Neural progenitor cell (in vitro differentiated cells): ENCODE data around the gene TEAD1. TPM values are rescaled to one million over a fixed set of nuclear protein-coding genes. Genes with fewer than 3 reads are reported as not detected.

Source experiments
- DNase-seq: peaks from one replicate; pipeline ENCODE4 v3.0.0-alpha.2; 2016; ENCODE audit warnings: low spot score
- H2AFZ ChIP-seq: fragments of 200-600 bp; sonication (generic); replicated peaks from 2 replicates; pipeline ENCODE4 v1.6.1; 2016; ENCODE audit warnings: antibody characterized with exemption
- H3F3A ChIP-seq: fragments of 200-600 bp; sonication (generic); 2 replicates; pipeline ENCODE4 v1.6.1; 2016; ENCODE audit warnings: antibody characterized with exemption, low read depth
- H3K27ac ChIP-seq: fragments of 200-600 bp; sonication (generic); 2 replicates; pipeline ENCODE4 v1.5.1; 2016; ENCODE audit warnings: mild to moderate bottlenecking
- H3K27me3 ChIP-seq: fragments of 200-600 bp; sonication (generic); 2 replicates; pipeline ENCODE4 v1.6.1; 2016; ENCODE audit warnings: mild to moderate bottlenecking, moderate library complexity
- H3K36me3 ChIP-seq: fragments of 200-600 bp; sonication (generic); 2 replicates; pipeline ENCODE4 v1.5.1; 2016
- H3K4me1 ChIP-seq: fragments of 200-600 bp; sonication (generic); 2 replicates; pipeline ENCODE4 v1.6.1; 2016; ENCODE audit warnings: mixed run types
- H3K4me2 ChIP-seq: fragments of 200-600 bp; sonication (generic); 2 replicates; pipeline ENCODE4 v1.6.1; 2016
- H3K4me3 ChIP-seq: fragments of 200-600 bp; sonication (generic); 2 replicates; pipeline ENCODE4 v1.5.1; 2016
- H3K79me2 ChIP-seq: fragments of 200-600 bp; sonication (generic); 2 replicates; pipeline ENCODE4 v1.6.1; 2016; ENCODE audit warnings: low read depth
- H3K9ac ChIP-seq: fragments of 200-600 bp; sonication (generic); 2 replicates; pipeline ENCODE4 v1.6.1; 2016
- H3K9me3 ChIP-seq: fragments of 200-600 bp; sonication (generic); 2 replicates; pipeline ENCODE4 v1.5.1; 2016; ENCODE audit warnings: low read depth
- H4K20me1 ChIP-seq: fragments of 200-600 bp; sonication (generic); 2 replicates; pipeline ENCODE4 v1.6.1; 2016; ENCODE audit warnings: low read depth
- H3K27ac Mint-ChIP-seq: 3 replicates; pipeline ENCODE4 v1.8.0; 2021; ENCODE audit warnings: mixed read lengths
- H3K27me3 Mint-ChIP-seq: 2 replicates; pipeline ENCODE4 v1.8.0; 2022; ENCODE audit warnings: low read depth, mild to moderate bottlenecking, inconsistent platforms, moderate library complexity, mixed read lengths; ENCODE audit not compliant: insufficient read depth
- H3K36me3 Mint-ChIP-seq: 3 replicates; pipeline ENCODE4 v1.8.0; 2021; ENCODE audit warnings: mixed read lengths
- H3K4me1 Mint-ChIP-seq: 3 replicates; pipeline ENCODE4 v1.8.0; 2021; ENCODE audit warnings: mixed read lengths
- H3K4me3 Mint-ChIP-seq: 3 replicates; pipeline ENCODE4 v1.8.0; 2021; ENCODE audit warnings: mild to moderate bottlenecking, moderate library complexity, mixed read lengths
- H3K9me3 Mint-ChIP-seq: 3 replicates; pipeline ENCODE4 v1.8.0; 2020; ENCODE audit warnings: mixed read lengths
- EZH2 ChIP-seq: fragments of 200-600 bp; sonication (generic); IDR thresholded peaks from 2 replicates; pipeline ENCODE4 v1.6.1; 2017; ENCODE audit warnings: antibody characterized with exemption, mild to moderate bottlenecking, moderate library complexity
- EZH2phosphoT487 ChIP-seq: fragments of 200-600 bp; sonication (generic); IDR thresholded peaks from 2 replicates; pipeline ENCODE4 v1.6.1; 2017; ENCODE audit warnings: antibody characterized with exemption
- total RNA-seq: library from RNA; depleted of rRNA; stranded (reverse); fragments of >200 nt; gene quantifications from 2 replicates; pipeline ENCODE4 v1.2.3, GENCODE V29; 2015; ENCODE audit warnings: low replicate concordance
- TF ChIP-seq, protein P1 (sequence below): fragments of 200-600 bp; sonication (generic); IDR thresholded peaks from 2 replicates; pipeline ENCODE4 v1.5.1; 2017; ENCODE audit warnings: antibody characterized with exemption, mild to moderate bottlenecking

Gene TEAD1
- total RNA-seq, 1 donor from 2014 or later: 98.3 TPM

DNA sequence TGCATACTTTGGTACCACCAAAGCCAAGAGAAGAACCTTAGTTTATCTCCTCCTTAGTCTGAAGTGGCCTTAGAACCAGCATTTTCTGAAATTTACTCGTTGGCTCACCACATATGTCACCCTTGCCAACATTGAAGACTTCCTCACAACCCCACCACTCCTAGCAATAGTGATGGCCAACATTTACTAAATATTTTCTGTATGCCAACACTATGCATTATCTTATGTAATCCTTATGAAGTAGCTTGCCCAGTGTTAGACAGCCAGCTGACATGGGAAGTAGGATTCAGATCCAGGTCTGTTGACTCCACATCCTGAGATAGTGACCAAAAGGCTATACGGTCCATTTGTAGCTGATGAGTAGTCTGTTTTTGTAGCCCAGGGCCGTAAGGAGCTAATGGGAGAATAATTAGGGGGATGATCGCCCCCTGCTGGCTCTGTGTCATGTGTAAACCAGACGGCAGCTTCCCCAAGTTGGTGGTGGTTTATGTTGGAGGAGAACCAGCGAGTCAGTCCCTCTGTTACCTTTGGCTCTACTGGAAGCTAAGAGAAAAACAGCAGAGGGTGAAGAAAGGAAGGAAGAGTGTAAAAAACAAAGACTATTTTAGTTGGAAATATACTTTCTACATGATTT is 214.4 kb downstream of the TEAD1 start:
- Histone ChIP-seq H3K4me2 (no peak overlapping the region), H3K36me3 (no peaks in the 10 kb centered on the region), H3K4me3 (no peak overlapping the region), H3K9ac (no peak overlapping the region), H3K79me2 (no peaks in the 10 kb centered on the region), H2AFZ (no peak overlapping the region), H4K20me1 (peaks cover 18% of the 10 kb centered on the region), H3K27ac (no peak overlapping the region), H3F3A (peaks cover 16% of the 10 kb centered on the region), H3K27me3 (no peaks in the 10 kb centered on the region), H3K9me3 (no peaks in the 10 kb centered on the region), H3K4me1 (peaks cover 6% of the 10 kb centered on the region)
- peaks cover 24% of the 10 kb centered on the region for H3K4me1 Mint-ChIP-seq
- peaks cover 2% of the 10 kb centered on the region for H3K27me3 Mint-ChIP-seq
- peaks cover 38% of the 10 kb centered on the region for H3K36me3 Mint-ChIP-seq
- H3K27ac Mint-ChIP-seq: peak overlapping the region; percentile 64
- peak; percentile 87 for DNase-seq
- H3K4me3 Mint-ChIP-seq: no peak overlapping the region
- TF ChIP-seq EZH2phosphoT487: no peak
- TF ChIP-seq, protein P1, sequence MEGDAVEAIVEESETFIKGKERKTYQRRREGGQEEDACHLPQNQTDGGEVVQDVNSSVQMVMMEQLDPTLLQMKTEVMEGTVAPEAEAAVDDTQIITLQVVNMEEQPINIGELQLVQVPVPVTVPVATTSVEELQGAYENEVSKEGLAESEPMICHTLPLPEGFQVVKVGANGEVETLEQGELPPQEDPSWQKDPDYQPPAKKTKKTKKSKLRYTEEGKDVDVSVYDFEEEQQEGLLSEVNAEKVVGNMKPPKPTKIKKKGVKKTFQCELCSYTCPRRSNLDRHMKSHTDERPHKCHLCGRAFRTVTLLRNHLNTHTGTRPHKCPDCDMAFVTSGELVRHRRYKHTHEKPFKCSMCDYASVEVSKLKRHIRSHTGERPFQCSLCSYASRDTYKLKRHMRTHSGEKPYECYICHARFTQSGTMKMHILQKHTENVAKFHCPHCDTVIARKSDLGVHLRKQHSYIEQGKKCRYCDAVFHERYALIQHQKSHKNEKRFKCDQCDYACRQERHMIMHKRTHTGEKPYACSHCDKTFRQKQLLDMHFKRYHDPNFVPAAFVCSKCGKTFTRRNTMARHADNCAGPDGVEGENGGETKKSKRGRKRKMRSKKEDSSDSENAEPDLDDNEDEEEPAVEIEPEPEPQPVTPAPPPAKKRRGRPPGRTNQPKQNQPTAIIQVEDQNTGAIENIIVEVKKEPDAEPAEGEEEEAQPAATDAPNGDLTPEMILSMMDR: peak; percentile 77
- no peaks in the 10 kb centered on the region for H3K9me3 Mint-ChIP-seq

DNA sequence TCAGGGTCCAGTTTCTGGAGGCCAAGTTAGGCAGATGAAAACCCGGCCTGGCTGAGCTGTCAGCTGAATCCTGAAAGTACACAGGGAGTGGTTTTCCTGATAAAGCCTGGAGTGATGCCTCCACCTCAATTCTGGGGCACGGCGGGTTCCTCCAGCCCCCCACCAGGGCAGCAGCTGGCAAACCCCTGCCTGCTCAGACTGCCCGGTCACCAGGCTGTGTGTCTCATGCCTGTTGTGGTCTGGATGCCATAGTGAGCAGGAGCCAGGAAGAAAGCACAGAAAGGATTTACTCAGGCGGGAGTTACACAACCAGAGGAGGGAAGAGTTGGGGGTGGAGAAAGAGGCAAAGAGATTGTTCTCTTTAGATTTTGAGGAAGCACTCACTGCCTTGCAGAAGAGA is 215.0 kb downstream of the TEAD1 start:
- H4K20me1 ChIP-seq: peaks cover 21% of the 10 kb centered on the region
- peaks cover 9% of the 10 kb centered on the region for H3K4me1 ChIP-seq
- H3K36me3 Mint-ChIP-seq: peaks cover 34% of the 10 kb centered on the region
- H3K9me3 Mint-ChIP-seq: no peaks in the 10 kb centered on the region
- H3K4me3 Mint-ChIP-seq: no peak overlapping the region
- H2AFZ ChIP-seq: no peak overlapping the region
- peak overlapping the region; percentile 69 for H3K27ac Mint-ChIP-seq
- no peaks in the 10 kb centered on the region for H3K79me2 ChIP-seq
- H3K27ac ChIP-seq: no peak overlapping the region
- H3K9me3 ChIP-seq: no peaks in the 10 kb centered on the region
- no peak overlapping the region for H3K4me3 ChIP-seq
- H3K27me3 ChIP-seq: no peaks in the 10 kb centered on the region
- no peak overlapping the region for H3K9ac ChIP-seq
- peaks cover 24% of the 10 kb centered on the region for H3K4me1 Mint-ChIP-seq
- H3F3A ChIP-seq: peaks cover 18% of the 10 kb centered on the region
- H3K27me3 Mint-ChIP-seq: peaks cover 4% of the 10 kb centered on the region
- TF ChIP-seq, protein P1: no peak
- no peak for TF ChIP-seq EZH2
- no peak for TF ChIP-seq EZH2phosphoT487
- H3K36me3 ChIP-seq: no peaks in the 10 kb centered on the region
- DNase-seq: no peak
- H3K4me2 ChIP-seq: no peak overlapping the region

DNA sequence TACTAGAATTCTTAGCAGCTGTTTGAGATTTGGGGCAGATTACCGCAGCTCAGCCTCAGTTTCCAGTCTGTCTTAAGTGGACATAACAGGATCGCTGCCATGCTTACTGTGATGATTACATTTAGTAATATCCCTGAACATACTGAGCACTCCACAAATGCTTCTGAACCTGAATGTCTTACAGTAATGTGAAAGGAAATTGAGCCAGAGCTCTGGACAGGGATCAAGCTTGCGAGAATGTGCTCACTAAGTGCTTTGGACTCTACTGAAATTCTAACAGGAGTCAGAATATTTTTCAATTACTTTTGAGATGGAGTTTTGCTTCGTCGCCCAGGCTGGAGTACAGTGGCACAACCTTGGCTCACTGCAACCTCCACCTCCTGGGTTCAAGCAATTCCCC is 216.3 kb downstream of the TEAD1 start:
- Histone ChIP-seq H3K27me3 (no peaks in the 10 kb centered on the region), H3K4me2 (no peak overlapping the region), H3F3A (peaks cover 15% of the 10 kb centered on the region), H4K20me1 (peaks cover 29% of the 10 kb centered on the region), H3K27ac (no peak overlapping the region), H3K9ac (no peak overlapping the region), H3K4me1 (peaks cover 9% of the 10 kb centered on the region), H3K36me3 (peaks cover 4% of the 10 kb centered on the region), H3K79me2 (no peaks in the 10 kb centered on the region), H3K9me3 (no peaks in the 10 kb centered on the region), H3K4me3 (no peak overlapping the region), H2AFZ (no peak overlapping the region)
- TF ChIP-seq EZH2: no peak
- no peak for DNase-seq
- H3K4me3 Mint-ChIP-seq: no peak overlapping the region
- peaks cover 32% of the 10 kb centered on the region for H3K36me3 Mint-ChIP-seq
- H3K27ac Mint-ChIP-seq: no peak overlapping the region
- peaks cover 5% of the 10 kb centered on the region for H3K27me3 Mint-ChIP-seq
- H3K9me3 Mint-ChIP-seq: no peaks in the 10 kb centered on the region
- peaks cover 20% of the 10 kb centered on the region for H3K4me1 Mint-ChIP-seq

DNA sequence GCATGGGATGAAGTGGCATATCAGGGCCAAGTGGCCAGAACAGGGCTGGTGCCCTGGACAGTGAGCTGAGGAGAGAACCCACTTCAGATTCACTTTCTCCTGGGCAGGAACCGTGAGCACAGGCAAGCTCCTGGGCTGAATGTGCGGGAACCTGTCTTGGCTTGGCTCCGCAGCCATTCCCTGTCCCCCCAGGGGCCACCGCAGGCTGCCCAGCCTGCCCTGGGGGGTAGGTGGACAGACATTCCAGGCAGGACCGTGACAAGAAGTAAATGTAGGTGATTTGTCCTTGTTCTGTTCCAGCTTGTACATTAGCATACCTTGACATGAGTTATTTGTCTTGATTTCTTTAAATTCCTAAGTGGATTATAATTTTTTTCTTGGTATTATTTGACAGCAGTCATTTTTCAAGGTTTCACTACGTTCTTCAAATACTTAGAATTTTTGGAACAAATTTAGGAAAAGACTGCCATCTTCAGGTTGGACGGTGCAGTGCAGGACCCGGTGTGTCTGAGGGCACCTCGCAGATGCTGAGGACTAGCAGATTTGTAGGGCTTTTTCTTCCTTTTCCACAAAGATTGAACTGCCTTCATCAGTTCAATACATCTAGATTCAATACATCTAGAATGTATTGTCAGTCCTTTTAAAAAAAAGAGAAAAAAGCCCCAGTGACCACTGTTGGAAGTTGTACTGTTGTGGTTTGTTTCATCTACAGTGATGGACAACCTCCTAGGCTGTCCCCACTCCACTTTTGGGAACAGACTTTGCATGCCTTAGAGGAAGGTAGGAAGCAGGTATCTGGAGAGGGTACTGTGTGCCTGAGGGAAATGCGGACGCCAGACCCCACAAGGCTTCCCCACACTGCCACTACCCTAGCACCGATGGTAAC is 219.8 kb downstream of the TEAD1 start:
- H3K79me2 ChIP-seq: peaks cover 7% of the 10 kb centered on the region
- H3K36me3 ChIP-seq: peaks cover 17% of the 10 kb centered on the region
- peaks cover 5% of the 10 kb centered on the region for H3K27me3 Mint-ChIP-seq
- no peaks in the 10 kb centered on the region for H3K27me3 ChIP-seq
- H4K20me1 ChIP-seq: peaks cover 27% of the 10 kb centered on the region
- H3K36me3 Mint-ChIP-seq: peaks cover 22% of the 10 kb centered on the region
- no peak overlapping the region for H3K4me3 ChIP-seq
- H3K27ac ChIP-seq: peak overlapping the region; percentile 62
- no peak overlapping the region for H2AFZ ChIP-seq
- peak; percentile 73 for DNase-seq
- no peaks in the 10 kb centered on the region for H3K9me3 Mint-ChIP-seq
- peaks cover 16% of the 10 kb centered on the region for H3K4me1 Mint-ChIP-seq
- H3K4me1 ChIP-seq: peaks cover 6% of the 10 kb centered on the region
- H3K9ac ChIP-seq: no peak overlapping the region
- H3K4me3 Mint-ChIP-seq: no peak overlapping the region
- peaks cover 12% of the 10 kb centered on the region for H3F3A ChIP-seq
- H3K4me2 ChIP-seq: no peak overlapping the region
- TF ChIP-seq EZH2phosphoT487 (no peak), EZH2 (no peak)
- TF ChIP-seq, protein P1: peak; percentile 94
- no peaks in the 10 kb centered on the region for H3K9me3 ChIP-seq
- no peak overlapping the region for H3K27ac Mint-ChIP-seq
